ENCODE data around the gene GGACT. TPM values are rescaled to one million over a fixed set of nuclear protein-coding genes. Genes with fewer than 3 reads are reported as not detected.
"Not testable (repeated sequence)": the region's sequence is repeated elsewhere in the genome, so short reads cannot be mapped to it uniquely, and the experiment has no call there.

The GGACT gene
- total RNA-seq = 1 to 10 TPM in 1 of 2 donors, not detected in 1; 5.2 TPM

DNA sequence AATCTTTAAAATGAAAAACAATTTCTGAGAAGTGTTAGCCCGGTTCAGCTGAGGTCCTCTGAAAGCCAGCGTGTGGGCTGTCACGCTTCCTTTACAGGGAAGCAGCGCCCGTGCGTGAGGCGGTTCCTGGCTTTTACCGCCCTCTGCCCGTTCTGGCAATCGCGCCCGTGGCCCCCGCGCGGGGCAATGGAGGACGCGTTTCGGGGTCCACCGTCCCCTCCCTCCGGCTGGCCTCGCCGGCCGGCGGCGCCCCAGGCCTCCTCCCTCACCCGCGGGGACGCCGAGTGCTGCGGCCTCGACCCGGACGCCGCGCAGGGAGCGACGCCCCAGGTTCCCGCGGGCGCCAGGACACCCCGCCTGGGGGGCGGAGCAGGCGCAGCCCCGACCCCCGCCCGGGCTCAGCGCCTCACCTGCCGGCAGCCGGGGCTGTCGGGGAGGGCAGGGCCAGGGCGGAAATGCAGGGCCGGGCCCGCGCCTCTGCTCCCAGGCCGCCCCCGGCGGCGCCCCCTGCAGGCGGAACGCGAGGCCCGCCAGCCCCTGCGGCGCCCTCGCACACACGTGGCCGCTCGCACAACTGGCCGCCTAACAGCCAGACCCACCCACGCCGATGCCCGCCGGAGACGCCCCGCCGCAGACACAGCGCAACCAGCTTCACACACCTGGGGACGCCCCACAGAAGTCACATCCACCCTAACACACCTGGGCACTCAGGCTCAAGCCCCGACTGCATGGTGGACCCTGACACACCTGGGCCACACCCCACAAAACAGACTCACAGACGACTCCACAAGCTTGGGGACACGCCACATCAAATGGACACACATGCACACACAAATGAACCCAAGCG is at the start of gene GGACT:
TSS of gene GGACT (minus strand) at position 459 of the 847 bp plus-strand sequence. CDS start 56,198 bp downstream, outside the sequence.
- ATAC-seq = peak; percentile 93
- peak; percentile 81 to 90 for DNase-seq (ENCODE audit: low spot score in 2 of 2)
- H3K9me3 Mint-ChIP-seq = peaks cover 0 to 5% of the 10 kb centered on the region in 2 donors
- H3K27ac Mint-ChIP-seq = peak within 1 kb of the TSS; percentile 79 to 85
- H3K36me3 Mint-ChIP-seq = peaks cover 4 to 13% of the 10 kb centered on the region in 2 donors

DNA sequence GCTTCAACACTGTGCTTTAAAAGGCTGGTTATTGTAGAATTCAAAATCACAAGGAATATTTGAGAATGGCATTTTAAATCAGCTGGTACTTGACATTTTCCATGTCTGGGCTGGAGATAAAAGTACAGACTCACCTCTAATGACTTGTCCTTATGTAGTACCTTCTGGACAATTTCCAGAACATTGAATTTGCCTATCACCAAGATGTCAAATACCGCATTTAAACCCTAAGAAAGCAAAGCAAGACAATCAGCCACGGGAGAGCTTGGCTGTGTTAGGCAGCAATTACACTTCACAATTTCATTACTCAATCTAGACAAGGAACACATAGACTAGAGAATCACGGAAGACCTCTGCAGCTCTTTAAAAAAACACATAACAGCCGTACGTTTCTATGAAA is 49.2 kb upstream of the GGACT start:
- DNase-seq (ENCODE audit: low spot score in 2 of 2) (no peak), ATAC-seq (no peak)
- Mint-ChIP-seq H3K27ac (no peak overlapping the region), H3K36me3 (peaks cover 0 to 5% of the 10 kb centered on the region in 2 donors), H3K9me3 (no peaks in the 10 kb centered on the region)

DNA sequence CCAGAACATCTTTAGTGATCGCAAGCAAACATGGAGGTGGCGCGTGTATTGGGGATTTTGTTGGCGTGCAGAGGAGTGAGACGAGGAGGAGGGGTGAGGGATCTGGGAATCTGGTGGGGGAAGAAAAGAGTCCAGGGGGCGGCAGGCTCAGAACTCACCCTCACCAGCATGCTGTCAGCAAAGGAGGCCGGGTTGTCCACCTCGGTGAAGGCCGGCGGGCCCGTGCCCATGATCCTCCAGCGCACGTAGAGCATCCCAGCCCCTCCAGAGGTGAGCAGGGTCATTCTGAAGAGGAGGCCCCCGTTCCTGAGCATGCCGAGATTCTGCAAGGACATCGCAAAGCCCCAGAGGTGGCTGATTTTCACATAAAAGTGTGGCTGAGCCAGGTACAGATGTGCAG is 48.8 kb upstream of the GGACT start:
- peaks cover 0 to 5% of the 10 kb centered on the region in 2 donors for H3K36me3 Mint-ChIP-seq
- H3K9me3 Mint-ChIP-seq = no peaks in the 10 kb centered on the region
- ATAC-seq = no peak
- no peak for DNase-seq (ENCODE audit: low spot score in 2 of 2)
- no peak overlapping the region for H3K27ac Mint-ChIP-seq

DNA sequence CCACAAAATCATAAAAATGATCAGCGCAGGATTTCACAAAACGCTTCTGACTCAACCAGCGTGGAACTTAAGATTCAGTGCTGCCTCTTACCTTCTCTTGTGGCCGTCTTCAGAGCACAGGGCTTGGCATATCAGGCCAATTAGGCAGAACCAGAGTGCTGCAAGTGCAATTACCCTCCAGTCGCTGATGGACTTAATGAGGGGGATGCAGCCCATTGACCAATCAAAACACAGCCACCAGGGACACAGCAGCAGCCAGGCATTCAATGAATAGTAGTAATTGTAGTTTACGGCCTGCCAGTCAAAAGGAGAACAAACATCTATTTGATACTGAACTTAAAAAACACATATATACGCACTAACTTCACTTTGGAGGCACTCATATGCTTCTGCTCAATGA is 47.9 kb upstream of the GGACT start:
- H3K9me3 Mint-ChIP-seq = no peaks in the 10 kb centered on the region
- H3K36me3 Mint-ChIP-seq = peaks cover 0 to 9% of the 10 kb centered on the region in 2 donors
- H3K27ac Mint-ChIP-seq = no peak overlapping the region
- DNase-seq (ENCODE audit: low spot score in 2 of 2) = no peak
- ATAC-seq = no peak

DNA sequence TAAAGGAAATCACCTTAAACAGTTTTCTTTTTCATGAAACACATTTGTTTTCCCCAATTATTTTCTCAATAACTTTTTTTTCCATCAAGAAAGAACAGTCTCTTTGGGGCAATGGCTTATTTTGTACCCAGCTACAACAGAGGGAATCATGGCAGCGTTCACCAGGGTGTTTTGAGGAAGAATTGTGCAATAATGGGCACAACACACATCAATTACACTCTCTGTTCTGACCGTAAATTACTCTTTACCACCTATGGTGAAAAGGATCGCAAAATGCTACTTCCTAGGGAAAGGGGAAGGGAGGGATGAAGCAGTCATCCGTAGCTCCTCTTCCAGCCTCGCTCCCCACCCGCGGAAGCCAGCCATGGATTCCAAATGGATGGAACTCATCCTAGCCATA is 47.4 kb upstream of the GGACT start:
- no peak for DNase-seq (ENCODE audit: low spot score in 2 of 2)
- Mint-ChIP-seq H3K36me3 (peaks cover 0 to 6% of the 10 kb centered on the region in 2 donors), H3K9me3 (no peaks in the 10 kb centered on the region), H3K27ac (no peak overlapping the region)
- ATAC-seq = no peak

DNA sequence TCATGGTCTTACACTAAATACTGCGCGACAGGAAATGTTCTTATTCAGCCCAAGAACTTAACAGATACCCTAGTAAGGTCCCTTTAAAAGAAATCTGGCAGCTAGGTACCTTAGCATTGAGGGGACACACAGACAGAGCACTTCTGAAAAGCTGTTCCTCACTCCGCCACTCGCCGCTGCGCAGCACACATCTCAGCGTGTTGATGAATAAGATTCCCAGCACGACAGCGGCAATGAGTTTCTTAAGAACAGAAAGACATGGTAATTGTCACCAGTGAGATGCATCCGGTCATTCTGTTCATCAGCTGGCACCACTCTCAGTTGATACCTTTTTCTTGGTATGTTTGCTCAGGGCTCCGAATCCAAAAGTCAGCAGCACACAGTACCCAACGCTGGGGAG is 46.1 kb upstream of the GGACT start:
- Mint-ChIP-seq H3K27ac (no peak overlapping the region), H3K36me3 (peaks cover 4 to 6% of the 10 kb centered on the region in 2 donors), H3K9me3 (no peaks in the 10 kb centered on the region)
- DNase-seq (ENCODE audit: low spot score in 2 of 2) (no peak), ATAC-seq (no peak)

DNA sequence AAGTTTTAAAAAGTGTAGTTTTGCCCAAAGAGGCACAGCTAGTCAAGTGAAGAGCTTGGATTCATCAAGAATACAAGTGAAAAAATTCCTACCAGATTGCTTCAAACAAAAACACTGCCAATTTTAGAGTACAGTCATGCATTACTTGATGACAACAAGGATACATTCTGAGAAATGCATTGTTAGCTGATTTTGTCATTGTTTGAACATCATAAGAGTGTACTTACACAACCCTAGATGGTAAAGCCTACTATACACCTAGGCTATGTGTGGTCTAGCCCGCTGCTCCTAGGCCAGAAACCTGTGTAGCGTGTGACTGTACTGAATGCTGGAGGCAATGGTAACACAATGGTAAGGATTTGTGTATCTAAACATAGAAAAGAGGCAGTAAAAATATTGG is 44.9 kb upstream of the GGACT start:
- no peak for DNase-seq (ENCODE audit: low spot score in 2 of 2)
- no peak for ATAC-seq
- Mint-ChIP-seq H3K36me3 (peaks cover 4 to 14% of the 10 kb centered on the region in 2 donors), H3K9me3 (no peaks in the 10 kb centered on the region), H3K27ac (no peak overlapping the region)

DNA sequence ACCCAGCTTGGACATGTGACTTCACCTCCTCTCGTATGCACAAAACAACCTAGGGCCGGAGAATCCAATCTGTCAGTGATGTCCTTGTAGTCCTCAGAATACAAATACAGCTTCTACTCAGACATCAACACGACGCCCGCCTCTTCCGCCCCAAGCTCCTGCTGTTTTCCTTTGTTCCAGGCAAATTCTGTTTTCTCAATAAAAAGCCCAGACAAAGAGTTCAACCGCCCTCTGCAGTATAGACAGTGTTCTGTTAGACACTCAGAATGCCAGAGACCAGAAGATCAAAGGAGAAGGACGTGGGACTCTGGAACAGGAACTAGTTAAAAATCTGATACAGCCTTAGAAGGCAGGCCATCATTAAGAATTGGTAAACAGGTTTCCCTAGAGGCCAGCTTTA is 42.0 kb upstream of the GGACT start:
- peak overlapping the region in 1 of 2 donors; percentile 65 for H3K27ac Mint-ChIP-seq
- H3K36me3 Mint-ChIP-seq = peaks cover 4 to 16% of the 10 kb centered on the region in 2 donors
- DNase-seq (ENCODE audit: low spot score in 2 of 2) (no peak), ATAC-seq (no peak)
- no peaks in the 10 kb centered on the region for H3K9me3 Mint-ChIP-seq

DNA sequence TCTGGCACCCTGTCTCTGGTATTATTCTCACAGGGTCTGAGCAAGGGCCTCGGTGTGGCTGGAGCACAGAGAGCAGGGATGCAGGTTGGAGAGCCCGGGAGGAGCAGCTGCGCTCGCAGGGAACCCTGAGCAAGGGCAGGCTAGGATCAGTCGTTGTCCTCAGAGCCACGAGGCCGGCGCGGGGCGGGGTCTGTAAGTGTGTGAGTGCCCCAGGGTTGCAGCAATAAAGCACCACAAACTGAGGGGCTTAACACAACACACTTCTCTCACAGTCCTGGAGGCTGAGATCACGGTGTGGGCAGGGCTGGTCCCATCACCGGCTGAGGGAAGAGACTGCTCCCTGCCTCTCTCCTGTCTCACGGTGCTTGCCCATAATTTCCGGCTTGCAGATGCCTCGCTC is 38.5 kb upstream of the GGACT start:
- DNase-seq (ENCODE audit: low spot score in 2 of 2) = no peak
- Mint-ChIP-seq H3K9me3 (peaks cover 0 to 7% of the 10 kb centered on the region in 2 donors), H3K36me3 (peaks cover 24 to 32% of the 10 kb centered on the region in 2 donors), H3K27ac (no peak overlapping the region)
- ATAC-seq = no peak

DNA sequence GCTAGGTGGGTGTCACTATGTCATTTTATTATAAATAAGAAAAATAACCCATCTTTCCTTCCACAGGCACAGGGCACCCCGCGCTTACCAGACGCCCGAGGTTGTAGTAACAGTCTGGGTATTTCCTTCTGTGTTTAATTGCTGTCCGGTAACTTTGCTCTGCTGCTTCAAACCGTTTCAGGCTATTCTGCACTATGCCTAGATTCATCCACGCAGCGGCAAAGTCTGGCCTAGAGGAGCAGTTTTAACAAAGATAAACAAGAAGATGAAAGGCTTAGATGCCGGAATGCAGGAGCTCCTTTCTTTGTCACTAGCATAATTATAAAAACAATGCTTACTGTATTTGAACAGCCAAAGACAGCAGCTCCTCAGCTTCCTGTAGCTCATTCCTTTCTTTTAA is 36.9 kb upstream of the GGACT start:
- H3K27ac Mint-ChIP-seq = peak overlapping the region in 1 of 2 donors; percentile 9
- peaks cover 0 to 7% of the 10 kb centered on the region in 2 donors for H3K9me3 Mint-ChIP-seq
- H3K36me3 Mint-ChIP-seq = peaks cover 26 to 45% of the 10 kb centered on the region in 2 donors
- DNase-seq (ENCODE audit: low spot score in 2 of 2) (no peak), ATAC-seq (no peak)

DNA sequence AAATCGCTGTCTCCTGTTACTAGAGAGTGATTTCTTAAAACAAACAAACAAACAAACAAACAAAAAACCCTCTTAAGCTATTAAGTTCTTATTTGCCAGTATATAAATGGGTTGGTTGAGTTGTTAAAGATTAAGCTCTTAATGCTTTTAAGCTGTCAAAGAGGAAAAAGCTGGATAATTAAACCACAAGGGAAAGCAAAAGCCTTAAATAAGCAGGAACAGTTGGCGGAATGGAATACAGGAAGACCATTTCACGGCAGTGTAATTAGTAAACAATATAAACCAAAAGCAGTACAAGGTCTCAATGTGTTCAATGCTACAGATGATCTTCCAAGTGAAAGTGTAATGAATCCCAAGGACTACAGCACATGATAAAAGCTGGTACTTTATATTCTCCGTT is 32.2 kb upstream of the GGACT start:
- ATAC-seq (no peak), DNase-seq (ENCODE audit: low spot score in 2 of 2) (no peak)
- peaks cover 14 to 45% of the 10 kb centered on the region in 2 donors for H3K36me3 Mint-ChIP-seq
- H3K9me3 Mint-ChIP-seq = peaks cover 0 to 7% of the 10 kb centered on the region in 2 donors
- no peak overlapping the region for H3K27ac Mint-ChIP-seq

DNA sequence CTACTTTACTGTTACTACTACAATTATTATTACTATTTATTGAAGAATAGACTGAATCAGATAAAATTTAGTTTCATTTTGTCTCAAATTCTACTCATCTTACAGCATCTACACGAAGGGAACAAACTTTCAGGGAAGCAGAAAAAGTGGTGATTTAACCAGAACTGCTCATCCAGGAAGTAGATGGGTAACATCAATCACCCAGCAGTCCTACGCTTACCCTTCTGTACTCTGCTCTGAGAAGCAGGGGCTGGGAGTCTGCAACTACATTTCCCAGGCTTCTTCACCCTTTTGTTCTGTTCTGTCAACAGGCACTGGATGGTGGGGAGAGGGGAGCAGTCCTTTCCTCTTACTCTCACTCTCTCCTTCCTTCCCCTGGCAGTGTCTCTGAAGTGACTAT is 31.4 kb upstream of the GGACT start:
- Mint-ChIP-seq H3K9me3 (peaks cover 0 to 7% of the 10 kb centered on the region in 2 donors), H3K27ac (no peak overlapping the region), H3K36me3 (peaks cover 14 to 43% of the 10 kb centered on the region in 2 donors)
- no peak for DNase-seq (ENCODE audit: low spot score in 2 of 2)
- ATAC-seq = peak; percentile 61 to 86

DNA sequence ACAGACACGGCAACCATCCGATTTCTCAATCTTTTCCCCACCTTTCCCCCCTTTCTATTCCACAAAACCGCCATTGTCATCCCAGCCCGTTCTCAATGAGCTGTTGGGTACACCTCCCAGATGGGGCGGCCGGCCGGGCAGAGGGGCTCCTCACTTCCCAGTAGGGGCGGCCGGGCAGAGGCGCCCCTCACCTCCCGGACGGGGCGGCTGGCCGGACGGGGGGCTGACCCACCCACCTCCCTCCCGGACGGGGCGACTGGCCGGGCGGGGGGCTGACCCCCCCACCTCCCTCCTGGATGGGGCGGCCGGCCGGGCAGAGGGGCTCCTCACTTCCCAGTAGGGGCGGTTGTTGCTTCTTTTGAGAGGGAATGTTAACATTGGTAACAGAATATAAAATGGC is 30.3 kb upstream of the GGACT start:
- H3K9me3 Mint-ChIP-seq; DNase-seq (ENCODE audit: low spot score in 2 of 2); H3K27ac Mint-ChIP-seq; ATAC-seq: not testable (repeated sequence)
- peaks cover 14 to 34% of the 10 kb centered on the region in 2 donors for H3K36me3 Mint-ChIP-seq

DNA sequence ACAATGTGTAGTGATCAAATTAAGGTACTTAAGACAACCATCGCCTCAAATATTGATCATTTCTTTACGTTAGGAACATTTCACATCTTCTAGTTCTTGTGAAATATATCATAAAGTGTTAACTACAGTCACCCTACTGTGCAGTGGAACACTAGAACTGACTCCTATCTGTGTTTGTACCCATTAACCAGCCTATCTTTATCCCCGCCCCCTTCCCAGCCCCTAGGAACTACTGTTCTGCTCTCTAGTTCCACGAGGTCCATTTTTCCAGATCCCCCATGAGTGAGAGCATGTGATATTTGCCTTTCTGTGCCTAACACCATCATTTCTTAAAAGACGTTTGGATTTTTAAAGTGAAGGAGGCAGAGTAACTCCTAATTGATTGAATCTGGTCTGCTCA is 24.4 kb upstream of the GGACT start:
- Mint-ChIP-seq H3K9me3 (peaks cover 0 to 2% of the 10 kb centered on the region in 2 donors), H3K27ac (no peak overlapping the region), H3K36me3 (peaks cover 0 to 13% of the 10 kb centered on the region in 2 donors)
- no peak for DNase-seq (ENCODE audit: low spot score in 2 of 2)
- ATAC-seq = no peak

DNA sequence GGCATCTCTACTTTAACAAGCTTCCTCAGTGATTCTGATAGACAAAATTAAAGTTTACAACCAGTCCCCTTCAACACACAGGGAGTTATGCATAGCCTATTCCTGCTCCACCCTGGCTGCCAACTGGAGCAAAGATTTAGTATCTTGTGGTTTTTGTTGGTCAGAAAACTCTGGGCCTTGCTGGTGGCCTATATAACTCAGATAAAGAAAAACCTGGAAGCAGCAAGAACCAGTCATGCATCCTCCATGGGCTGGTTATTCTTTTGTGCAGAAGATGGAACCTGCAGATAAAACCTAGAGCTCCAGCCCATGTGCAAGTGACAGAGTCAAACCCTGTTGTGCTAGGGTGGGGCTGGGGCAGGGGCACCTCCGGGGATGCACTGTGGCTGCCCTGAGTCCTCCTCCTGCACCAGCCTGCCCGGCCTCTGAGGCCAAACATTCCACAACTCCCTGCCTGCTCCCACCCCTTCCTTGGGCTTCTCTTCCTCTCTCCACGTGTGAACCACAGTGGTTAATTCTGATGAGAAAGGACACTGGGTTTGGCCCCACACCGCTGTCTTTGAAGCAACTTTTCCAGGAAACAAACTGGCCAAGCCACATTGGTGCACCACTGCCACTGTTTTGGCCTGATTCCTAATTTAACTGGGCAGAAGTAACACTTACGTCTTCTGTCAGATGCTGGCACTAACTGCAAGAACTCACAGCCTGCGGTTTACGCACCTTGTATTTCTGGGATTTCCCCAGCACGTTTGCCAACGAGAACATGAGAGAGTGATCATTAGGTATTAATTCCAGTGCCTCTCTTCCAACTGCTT is 23.3 kb upstream of the GGACT start:
- Mint-ChIP-seq H3K27ac (no peak overlapping the region), H3K36me3 (peaks cover 0 to 17% of the 10 kb centered on the region in 2 donors), H3K9me3 (peaks cover 0 to 4% of the 10 kb centered on the region in 2 donors)
- no peak for ATAC-seq
- no peak for DNase-seq (ENCODE audit: low spot score in 2 of 2)

DNA sequence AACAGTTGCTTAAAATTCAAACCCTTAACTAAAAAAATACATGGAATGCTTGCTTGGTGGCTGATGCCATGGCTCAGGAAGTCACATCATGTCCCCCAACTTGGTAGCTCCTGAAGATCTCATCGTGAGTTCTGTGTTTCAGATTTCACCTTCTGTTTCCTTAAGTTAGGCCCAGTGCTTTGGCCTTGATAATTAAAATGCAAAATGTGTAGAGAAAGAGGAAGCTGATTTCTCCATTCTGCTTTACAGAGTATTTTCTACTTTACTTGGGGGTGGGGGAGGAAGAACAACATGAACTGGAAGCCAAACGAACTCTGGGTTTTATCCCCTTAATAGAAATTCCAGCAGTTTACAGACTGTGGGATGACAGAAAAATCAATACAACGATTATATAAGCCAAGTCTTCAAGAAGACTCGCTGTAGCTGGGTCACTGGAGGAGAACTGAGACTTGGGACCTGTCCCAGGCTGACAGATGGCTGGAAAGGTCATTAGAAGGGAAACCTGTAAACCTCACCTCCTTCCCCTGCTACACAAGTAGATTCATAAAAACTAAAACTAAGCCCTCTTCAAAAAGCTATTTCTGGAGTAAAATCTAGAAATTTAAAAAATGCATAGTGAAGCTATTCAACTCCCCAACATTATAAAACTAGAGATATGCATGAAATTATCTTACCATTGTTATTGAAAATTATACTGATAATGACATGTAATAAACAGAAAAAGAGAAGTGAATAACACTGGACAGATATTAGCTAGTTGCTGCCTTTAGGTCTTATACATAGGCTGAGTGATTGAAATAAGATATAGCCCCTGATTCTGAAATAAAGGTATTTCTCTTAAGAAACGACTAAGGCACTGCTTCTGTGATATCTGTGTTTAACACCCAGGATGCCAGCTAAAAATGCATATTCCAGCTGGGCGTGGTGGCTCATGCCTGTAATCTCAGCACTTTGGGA is 22.1 kb upstream of the GGACT start:
- H3K9me3 Mint-ChIP-seq = peaks cover 0 to 4% of the 10 kb centered on the region in 2 donors
- DNase-seq (ENCODE audit: low spot score in 2 of 2) (no peak), ATAC-seq (no peak)
- no peak overlapping the region for H3K27ac Mint-ChIP-seq
- peaks cover 0 to 17% of the 10 kb centered on the region in 2 donors for H3K36me3 Mint-ChIP-seq
